Measurements from ENCODE around the gene SH3BGRL.

DNA sequence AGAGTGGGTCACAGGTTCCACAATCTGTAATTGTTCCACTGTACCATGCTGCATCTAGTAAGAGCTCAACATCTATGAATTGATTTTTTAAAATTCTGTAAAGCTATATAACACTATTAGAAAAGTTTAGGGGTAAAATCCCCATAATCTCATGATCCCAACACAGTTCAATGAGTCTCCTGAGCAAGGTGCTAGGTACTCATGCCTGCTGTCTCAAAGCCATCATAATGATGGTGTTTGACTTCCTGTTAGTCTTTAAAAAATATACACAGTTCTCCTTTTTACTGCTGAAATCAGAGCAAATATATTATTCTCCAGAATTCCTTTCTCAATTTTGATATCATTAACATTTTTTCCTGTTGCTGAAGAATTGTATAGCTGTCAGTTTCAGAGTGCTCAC lies 55.9 kb downstream of the SH3BGRL start:
- TF ChIP-seq POLR2A (IDR thresholded peaks at IDR 0.05), result no peak
- TF ChIP-seq, protein P1, sequence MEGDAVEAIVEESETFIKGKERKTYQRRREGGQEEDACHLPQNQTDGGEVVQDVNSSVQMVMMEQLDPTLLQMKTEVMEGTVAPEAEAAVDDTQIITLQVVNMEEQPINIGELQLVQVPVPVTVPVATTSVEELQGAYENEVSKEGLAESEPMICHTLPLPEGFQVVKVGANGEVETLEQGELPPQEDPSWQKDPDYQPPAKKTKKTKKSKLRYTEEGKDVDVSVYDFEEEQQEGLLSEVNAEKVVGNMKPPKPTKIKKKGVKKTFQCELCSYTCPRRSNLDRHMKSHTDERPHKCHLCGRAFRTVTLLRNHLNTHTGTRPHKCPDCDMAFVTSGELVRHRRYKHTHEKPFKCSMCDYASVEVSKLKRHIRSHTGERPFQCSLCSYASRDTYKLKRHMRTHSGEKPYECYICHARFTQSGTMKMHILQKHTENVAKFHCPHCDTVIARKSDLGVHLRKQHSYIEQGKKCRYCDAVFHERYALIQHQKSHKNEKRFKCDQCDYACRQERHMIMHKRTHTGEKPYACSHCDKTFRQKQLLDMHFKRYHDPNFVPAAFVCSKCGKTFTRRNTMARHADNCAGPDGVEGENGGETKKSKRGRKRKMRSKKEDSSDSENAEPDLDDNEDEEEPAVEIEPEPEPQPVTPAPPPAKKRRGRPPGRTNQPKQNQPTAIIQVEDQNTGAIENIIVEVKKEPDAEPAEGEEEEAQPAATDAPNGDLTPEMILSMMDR (IDR thresholded peaks at IDR 0.05), result no peak

All from uterus (tissue), 2 donors.